WERI-Rb-1 (cell line): ENCODE measurements around the gene GLRX2.

ENCODE experiments used
- DNase-seq: peaks from one replicate; pipeline ENCODE4 v3.0.0-alpha.2; 2020
- H3K27ac ChIP-seq: fragments of 250-450 bp; sonication (Bioruptor Pico); 2 replicates; pipeline ENCODE4 v1.5.1; 2020; ENCODE audit warnings: mild to moderate bottlenecking, moderate library complexity
- H3K27me3 ChIP-seq: fragments of 250-450 bp; sonication (Bioruptor Pico); 2 replicates; pipeline ENCODE4 v1.5.1; 2021; ENCODE audit warnings: mild to moderate bottlenecking, low read depth, moderate library complexity; ENCODE audit not compliant: insufficient read depth, severe bottlenecking
- H3K36me3 ChIP-seq: fragments of 250-450 bp; sonication (Bioruptor Pico); 2 replicates; pipeline ENCODE4 v1.5.1; 2020; ENCODE audit warnings: mild to moderate bottlenecking, moderate library complexity
- H3K4me3 ChIP-seq: 2 replicates; pipeline ENCODE4 v1.5.1; 2011; ENCODE audit warnings: low read depth, mild to moderate bottlenecking, control low read depth, low read length
- H3K9me3 ChIP-seq: fragments of 250-450 bp; sonication (Bioruptor Pico); 2 replicates; pipeline ENCODE4 v1.5.1; 2021; ENCODE audit warnings: mild to moderate bottlenecking, moderate library complexity; ENCODE audit not compliant: severe bottlenecking
- TF ChIP-seq, protein P1 (sequence below): IDR thresholded peaks from 2 replicates; pipeline ENCODE4 v1.5.1; 2011; ENCODE audit warnings: low read depth, mild to moderate bottlenecking, control low read depth, inconsistent platforms, low read length

The GLRX2 gene

DNA sequence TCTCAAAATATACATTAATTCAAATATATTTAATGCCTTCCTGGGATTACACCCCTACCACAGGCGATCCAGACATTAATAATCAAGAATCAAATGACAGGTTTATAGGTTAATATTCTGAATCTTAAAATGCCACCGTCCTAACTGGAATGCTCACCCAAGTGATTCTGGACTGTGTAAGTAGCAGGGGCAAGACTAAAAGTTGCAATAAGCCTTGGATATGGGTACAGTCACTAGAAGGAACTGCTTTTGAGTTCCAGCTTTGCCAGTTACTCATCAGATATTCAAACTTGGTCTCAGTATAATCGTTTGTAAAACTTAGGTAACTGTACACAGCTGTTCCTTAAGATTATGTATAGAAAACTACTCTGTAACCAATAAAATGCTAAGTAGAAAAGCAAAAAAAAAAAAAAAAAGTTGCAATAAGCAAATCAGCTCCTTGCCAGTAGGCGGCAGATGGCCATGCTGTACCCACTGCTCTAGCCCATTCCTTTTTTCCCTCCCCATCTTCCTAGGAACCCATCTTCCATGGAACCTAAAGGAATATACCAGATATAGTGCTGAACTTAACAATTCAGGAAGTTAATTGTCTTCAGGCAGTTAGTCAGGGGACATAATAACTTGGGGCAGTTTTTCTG, 35.3 kb downstream of the GLRX2 start:
- Histone ChIP-seq H3K9me3 (no peaks in the 10 kb centered on the region), H3K4me3 (no peak overlapping the region), H3K36me3 (peaks cover 25% of the 10 kb centered on the region), H3K27me3 (no peaks in the 10 kb centered on the region), H3K27ac (no peak overlapping the region)
- peak; percentile 53 for DNase-seq
- TF ChIP-seq, protein P1, sequence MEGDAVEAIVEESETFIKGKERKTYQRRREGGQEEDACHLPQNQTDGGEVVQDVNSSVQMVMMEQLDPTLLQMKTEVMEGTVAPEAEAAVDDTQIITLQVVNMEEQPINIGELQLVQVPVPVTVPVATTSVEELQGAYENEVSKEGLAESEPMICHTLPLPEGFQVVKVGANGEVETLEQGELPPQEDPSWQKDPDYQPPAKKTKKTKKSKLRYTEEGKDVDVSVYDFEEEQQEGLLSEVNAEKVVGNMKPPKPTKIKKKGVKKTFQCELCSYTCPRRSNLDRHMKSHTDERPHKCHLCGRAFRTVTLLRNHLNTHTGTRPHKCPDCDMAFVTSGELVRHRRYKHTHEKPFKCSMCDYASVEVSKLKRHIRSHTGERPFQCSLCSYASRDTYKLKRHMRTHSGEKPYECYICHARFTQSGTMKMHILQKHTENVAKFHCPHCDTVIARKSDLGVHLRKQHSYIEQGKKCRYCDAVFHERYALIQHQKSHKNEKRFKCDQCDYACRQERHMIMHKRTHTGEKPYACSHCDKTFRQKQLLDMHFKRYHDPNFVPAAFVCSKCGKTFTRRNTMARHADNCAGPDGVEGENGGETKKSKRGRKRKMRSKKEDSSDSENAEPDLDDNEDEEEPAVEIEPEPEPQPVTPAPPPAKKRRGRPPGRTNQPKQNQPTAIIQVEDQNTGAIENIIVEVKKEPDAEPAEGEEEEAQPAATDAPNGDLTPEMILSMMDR, result peak; percentile 61

DNA sequence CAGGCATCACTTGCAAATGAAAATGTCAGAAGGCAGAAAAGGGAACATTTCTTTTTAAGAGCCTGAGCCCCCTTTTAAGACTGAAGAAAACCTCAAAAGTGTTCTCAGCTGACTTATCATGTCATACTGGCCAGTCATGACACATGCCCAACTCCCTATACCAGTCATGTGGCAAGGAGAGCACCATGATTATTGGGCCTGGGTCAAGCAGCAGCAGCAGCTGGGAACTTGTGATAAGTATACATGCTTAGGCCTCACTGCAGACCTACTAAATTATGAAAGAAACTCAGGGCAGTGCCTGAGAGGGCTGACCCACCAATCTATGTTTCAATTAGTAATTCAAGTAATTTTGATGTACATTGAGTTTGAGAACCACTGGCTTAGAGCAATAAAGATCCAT, 37.2 kb downstream of the GLRX2 start:
- H3K36me3 ChIP-seq, result peaks cover 20% of the 10 kb centered on the region
- no peaks in the 10 kb centered on the region for H3K9me3 ChIP-seq
- TF ChIP-seq, protein P1, result no peak
- DNase-seq, result no peak
- no peak overlapping the region for H3K4me3 ChIP-seq
- no peaks in the 10 kb centered on the region for H3K27me3 ChIP-seq
- no peak overlapping the region for H3K27ac ChIP-seq

DNA sequence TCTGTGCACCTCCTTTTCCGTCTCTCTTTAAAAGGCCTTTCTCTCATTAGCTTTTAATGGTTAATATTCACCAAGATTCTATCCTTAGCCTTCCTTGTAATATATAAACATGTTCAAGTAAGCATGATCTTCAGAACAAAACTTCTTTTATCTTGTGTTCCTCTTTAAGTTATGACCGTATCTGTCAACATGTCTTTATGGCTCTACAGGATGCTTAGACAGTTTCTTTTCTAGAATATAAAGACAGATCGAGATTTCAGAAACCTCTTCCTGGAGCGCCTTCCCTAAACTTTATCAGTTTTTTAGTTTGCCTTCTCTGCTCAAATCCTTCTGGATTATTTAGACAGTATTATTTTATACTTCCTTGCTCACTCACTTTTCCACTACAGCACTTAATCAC, 38.6 kb downstream of the GLRX2 start:
- Histone ChIP-seq H3K36me3 (peaks cover 11% of the 10 kb centered on the region), H3K27ac (no peak overlapping the region), H3K9me3 (no peaks in the 10 kb centered on the region), H3K27me3 (no peaks in the 10 kb centered on the region), H3K4me3 (no peak overlapping the region)
- TF ChIP-seq, protein P1, result no peak
- no peak for DNase-seq

DNA sequence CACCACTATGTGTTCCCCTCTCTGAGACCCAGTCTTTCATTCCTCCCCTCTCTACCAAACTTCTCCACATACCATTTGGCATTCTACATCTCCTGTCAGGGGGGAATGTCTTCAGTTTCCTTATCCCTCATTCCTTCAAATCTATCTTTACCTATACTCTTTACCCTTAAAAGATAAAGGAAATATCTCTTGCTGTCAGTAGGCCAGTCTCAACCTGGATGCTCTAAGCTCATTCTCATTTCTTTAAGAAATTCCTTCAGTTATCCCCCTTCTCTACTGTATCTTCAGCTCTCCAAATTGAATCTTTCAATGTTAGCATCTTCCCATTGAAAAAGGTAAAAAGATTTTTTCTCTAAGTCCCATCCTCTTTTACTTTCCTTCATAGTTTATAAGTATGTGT, 39.3 kb downstream of the GLRX2 start:
- Histone ChIP-seq H3K27ac (no peak overlapping the region), H3K27me3 (no peaks in the 10 kb centered on the region), H3K4me3 (no peak overlapping the region), H3K9me3 (no peaks in the 10 kb centered on the region), H3K36me3 (peaks cover 11% of the 10 kb centered on the region)
- TF ChIP-seq, protein P1, result no peak
- DNase-seq, result no peak

DNA sequence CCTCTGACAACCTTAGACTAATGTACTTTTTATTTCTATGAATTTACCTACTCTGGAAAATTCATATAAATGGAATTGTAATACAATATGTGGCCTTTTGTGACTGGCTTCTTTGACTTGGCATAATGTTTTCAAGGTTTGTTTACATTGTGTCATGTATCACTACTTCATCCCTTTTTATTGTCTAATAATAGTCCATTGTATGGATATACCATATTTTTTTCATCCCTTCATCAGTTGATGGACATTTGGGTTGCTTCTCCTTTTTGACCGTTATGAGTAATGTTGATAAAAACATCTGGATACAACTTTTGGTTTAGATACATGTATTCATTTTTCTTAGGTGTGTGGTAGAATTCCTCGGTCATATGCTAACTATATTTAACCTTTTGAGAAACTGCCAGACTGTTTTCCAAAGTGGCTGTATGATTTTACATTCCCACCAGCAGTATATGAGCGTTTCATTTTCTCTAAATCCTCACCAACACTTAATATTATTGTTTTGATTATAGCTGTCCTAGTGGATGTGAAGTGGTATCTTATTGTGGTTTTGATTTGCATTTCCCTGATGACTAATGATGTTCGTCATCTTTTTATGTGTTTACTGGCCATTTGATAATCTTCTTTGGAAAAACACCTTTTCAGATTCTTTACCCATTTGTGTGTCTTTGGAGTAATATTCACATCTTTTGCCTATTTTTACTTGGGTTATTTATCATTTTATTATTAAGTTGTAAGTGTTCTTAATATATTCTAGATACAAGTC, 42.3 kb downstream of the GLRX2 start:
- Histone ChIP-seq H3K27ac (no peak overlapping the region; the same call in 1 of the 2 replicates), H3K27me3 (no peaks in the 10 kb centered on the region)

More for the DNA sequence above, 42.3 kb downstream of the GLRX2 start:
- no peaks in the 10 kb centered on the region for H3K9me3 ChIP-seq
- no peak overlapping the region for H3K4me3 ChIP-seq
- DNase-seq, result no peak
- peaks cover 4% of the 10 kb centered on the region for H3K36me3 ChIP-seq
- TF ChIP-seq, protein P1, result no peak
